GM19351 (cell line): ENCODE results near the gene TBC1D9.
A peak's percentile ranks its signal among the peaks of the same experiment; 100 is the strongest.

Experiments used
- ATAC-seq: cut with Tn5 transposase; IDR thresholded peaks from one replicate; pipeline ENCODE4 v1.9.1; 2021; ENCODE audit warnings: mild to moderate bottlenecking, moderate library complexity; ENCODE audit not compliant: unreplicated experiment

The TBC1D9 gene

DNA sequence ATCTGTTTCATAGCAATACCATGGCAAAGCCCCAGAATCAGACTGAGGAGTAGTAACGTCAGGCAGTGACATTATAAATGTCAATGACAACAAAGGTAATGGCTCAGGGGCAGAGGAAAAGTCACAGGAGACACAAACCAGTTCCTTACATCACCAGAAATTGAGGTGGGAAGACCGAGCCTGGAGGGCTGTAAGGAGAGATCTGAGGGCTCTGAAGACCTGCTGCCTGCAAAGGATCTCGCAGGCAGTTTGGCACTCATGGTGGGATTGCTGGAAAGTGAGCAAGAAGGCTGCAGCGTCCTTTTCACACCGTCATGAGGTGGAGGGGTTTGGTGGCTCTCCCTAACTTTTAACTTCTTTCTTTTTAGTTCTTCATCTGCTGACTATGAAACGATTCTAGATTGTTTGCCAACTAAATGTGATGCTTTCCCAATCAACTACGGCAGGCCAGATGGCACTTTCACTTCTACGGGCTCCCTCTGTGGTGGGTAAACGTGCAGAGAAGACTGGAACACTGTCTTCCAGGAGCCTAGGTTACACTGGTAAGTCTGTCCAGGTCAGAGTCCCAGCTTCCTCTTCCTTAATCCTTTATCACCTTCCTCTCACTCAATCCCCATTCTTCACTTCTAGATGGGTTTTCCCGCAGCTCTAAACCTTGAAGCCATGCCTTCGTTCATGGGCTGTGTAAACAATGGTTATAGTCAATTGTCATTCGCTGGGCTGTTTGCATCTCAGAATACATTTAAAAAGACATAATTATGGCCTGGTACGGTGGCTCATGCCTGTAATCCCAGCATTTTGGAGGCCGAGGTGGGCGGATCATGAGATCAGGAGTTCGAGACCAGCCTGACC lies 58.2 kb downstream of the TBC1D9 start:
- no peak for ATAC-seq

DNA sequence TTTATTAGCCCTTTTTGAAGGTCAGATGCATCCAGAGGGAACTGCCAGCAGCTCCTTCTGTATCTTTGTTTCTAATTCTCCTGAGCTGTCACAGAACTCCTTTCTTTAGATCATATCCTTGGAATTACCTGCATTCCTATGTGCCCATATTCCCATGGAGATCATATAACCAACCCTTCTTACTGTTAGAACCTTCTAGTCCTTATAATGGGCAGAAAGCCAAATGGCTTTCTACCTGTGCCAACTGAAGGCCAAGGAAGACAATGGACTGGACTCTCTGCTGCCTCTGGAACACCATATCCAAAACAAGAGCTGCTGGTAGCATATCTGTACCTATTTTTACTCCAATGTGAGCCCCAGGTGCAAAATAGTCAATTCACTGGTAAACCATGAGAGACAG lies 60.7 kb downstream of the TBC1D9 start:
- no peak for ATAC-seq

DNA sequence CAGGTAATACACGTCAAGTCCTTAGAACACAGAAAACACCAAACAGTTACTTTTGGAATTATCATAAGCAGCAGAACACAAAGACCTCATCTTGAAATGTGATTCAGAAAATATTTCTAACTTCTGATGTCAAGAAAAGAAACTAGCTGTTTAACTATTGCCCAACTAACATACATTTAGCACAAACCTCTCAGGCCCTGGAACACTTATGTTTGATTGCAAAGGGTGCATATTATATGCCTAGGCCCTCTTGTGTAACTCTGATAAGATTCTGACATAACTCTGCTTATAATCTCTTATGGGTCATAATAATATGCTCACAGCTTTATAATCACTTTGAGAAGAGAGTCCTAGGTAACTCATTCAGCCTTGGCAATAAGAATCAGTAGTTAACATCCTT lies 62.6 kb downstream of the TBC1D9 start:
- no peak for ATAC-seq

DNA sequence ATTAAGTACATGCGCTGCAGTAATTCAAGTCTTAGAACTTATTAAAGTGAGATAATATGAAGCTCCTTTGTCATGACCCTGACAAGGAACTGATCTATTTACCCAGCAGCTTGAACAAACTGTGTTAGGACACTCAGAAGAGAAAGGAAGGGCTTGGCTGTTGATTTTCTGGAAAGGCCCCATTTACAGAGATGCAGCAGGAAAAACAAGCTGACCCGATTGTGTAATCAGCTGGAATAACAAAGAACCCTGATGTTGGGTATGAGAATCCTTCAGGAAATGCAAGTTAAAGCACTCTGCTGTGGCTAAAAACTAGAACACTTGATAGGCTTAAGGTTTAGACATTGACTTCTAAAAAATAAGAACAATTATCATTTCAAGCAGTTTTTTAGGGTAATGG lies 64.8 kb downstream of the TBC1D9 start:
- no peak for ATAC-seq

DNA sequence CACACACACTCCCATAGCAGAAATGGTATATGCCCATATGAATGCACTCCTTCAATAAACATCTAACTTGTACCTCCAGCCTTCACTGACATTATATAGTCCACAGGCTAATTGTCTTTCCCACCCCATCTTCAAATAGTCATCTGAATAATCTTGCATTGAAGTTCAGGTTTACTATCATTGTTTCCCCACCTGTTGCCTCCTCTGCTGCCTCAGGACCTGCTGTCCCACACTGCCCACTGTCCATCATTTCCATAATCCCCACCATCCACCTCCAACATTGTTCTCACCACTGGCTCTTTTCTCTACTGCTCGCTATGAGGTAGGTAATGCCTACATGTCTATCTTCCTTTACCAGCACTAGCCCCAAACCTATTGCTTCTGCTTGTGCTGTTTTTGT lies 66.1 kb downstream of the TBC1D9 start:
- no peak for ATAC-seq

DNA sequence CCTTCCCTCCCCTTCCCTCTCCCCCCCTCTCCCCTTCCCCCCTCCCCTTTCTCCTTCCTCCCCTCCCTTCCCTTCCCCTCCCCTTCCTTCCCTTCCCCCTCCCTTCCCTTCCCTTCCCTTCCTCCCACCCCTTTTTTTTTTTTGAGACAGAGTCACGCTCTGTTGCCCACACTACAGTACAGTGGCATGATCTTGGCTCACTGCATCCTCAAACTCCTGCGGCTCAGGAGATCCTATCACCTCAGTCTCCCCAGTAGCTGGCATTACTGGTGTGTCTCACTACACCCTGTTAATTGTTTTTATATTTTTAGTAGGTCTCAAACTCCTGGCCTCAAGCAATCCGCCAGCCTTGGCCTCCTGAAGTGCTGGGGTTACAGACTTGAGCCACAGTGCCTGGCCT lies 66.6 kb downstream of the TBC1D9 start:
- no peak for ATAC-seq

DNA sequence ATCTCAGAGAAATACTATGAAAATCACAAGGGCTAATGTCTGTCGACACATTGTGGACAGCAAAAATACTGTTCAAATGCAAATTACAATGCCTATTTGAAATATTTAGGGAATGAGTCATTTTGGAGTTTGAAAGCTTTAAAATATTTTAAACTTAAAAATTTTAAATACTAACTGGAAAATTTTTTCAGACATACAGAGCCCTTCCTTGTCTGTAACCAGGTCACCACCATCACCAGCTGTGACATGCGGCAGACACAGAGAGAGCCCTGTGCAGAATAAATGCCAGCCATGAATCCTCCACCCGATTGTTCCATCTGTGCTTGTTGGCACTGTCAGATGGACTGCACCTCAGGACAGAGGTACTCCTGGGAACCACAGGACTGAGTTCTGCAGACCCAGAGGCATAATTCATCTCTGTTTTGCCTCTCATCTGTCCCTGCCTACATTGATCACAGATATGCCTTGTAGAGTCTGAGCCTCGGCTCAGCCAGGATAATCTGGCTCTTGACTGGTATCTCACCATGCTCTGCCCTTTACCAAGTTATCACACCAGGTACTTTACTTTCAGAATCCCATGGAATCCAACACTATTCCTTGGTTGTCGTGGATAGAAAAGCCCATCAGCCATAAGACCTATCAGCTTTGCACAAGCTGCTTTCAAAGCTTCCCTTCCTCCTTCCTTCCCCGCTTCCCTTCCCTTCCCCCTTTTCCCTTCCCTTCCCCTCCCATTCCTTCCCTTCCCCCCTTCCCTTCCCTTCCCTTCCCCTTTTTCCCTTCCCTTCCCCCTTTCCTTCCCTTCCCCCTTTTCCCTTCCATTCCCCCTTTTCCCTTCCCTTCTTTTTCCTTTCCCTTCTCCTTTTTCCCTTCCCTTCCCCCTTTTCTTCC lies 67.2 kb downstream of the TBC1D9 start:
- no peak for ATAC-seq

DNA sequence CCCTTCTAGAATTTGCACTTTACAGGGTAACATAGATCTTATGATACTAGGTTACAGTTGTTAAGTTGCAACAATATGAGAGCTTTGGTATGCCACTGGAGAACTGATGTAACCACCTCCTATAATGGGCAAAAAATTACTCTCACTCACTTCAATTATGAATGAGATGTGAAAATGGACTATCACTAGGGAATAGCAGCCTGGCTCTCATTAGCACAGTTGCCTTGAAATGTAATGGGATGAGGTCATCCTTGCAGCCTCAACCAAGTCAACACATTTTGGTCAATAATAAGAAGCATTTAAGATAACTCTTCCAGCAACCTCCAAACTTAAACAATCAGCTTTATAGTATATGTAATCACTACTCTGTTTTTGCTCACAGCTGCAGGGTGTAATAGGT lies 69.4 kb downstream of the TBC1D9 start:
- no peak for ATAC-seq

DNA sequence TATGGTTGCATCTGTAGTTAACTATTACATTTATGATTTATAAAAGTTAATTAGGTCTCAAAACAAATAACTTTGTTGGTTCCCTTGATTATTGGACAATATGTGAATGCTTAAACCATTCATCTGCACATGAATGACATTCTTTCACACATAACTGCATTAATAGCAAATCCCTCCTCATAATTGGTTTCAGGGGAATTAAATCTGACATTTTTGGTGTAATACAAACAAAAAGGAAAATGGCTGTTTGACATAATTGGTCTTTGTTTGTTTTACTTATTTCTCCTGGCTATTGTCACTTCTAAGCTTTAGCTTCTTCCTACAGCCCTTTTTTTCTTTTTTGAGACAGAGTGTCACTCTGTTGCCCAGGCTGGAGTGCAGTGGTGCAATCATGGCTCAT lies 71.9 kb downstream of the TBC1D9 start:
- ATAC-seq: no peak

DNA sequence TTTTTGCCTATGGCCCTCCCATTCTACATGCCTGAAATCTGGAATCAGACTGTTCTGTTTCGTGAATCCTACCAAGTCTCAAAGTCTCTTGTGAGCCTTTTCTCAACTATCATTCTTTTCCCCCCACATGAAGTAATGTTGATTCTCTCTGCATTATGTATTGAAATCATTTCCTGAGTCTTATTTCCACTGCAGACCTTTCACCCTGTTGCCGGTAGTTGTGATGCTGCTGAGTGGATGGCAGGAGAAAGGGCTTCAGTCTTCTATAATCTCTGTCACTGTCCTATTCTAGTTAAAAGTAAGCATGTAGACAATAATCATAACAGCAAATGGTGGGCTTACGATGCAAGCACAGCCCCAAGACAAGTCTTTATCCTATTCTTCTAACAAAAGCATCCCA lies 75.0 kb downstream of the TBC1D9 start:
- no peak for ATAC-seq

DNA sequence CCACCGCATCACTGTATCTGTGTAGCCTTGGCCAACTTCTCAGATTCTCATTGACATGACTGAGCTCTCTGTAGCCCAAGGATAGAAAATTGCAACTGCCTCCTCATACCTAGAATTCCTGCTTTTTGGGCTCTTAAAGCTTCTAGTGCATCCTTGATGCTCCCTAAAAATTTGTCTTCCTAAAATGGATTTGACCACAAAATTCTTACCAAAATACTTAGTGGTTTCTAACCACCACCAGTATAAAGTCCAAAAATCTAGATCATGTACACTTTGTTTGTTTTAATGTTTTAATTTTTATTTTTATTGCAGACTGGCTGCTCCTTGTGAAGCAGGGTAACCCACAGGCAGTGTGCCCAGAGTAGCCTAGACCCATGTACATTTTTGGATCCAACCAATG lies 75.5 kb downstream of the TBC1D9 start:
- no peak for ATAC-seq

DNA sequence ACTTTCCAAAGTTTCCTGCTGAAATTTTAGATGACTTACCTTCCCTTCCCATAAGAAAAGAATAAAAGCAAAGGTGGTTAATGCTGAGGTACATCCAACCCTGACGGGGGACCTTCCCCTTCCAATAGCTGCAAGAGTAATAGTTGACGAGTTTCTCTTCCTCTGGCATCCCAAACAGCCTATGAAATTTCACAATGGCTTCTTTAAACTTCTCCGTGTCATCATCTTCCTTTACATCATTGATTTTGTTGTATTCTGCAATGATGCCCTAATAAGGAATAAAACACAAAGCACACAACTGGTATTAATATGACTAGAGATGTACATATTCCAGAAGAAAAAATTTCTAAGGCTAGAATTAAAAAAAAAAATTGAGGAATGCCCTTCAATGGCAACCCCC lies 76.6 kb downstream of the TBC1D9 start:
- no peak for ATAC-seq

DNA sequence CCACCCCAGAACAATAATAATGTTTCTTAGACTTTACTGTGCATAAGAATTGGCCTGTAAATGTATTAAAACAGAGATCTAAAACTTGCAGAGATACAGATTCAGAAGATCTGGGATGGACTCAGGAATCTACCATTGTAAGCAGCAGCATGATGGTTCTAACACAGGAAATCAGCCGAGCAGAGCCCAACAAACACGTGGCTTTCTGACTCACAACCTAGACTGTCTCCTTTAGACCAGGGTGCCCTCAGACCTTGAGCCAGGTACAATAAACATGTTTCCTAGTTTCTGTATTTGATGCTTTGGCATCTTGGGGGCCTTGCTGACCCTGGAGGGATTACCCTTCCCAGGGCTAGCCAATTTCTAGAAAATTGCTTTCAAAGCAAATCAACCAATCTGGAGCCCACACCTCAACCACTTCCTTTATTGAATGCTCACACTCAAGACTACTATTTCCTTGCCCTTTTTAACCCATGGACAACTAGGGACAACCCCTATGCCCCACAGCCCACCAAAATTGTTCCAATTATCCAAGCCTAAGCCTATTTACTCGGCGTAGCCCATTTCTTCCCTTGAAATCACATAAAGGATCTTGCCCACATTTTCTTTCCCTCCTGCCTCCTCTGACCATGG lies 80.5 kb downstream of the TBC1D9 start:
- no peak for ATAC-seq

DNA sequence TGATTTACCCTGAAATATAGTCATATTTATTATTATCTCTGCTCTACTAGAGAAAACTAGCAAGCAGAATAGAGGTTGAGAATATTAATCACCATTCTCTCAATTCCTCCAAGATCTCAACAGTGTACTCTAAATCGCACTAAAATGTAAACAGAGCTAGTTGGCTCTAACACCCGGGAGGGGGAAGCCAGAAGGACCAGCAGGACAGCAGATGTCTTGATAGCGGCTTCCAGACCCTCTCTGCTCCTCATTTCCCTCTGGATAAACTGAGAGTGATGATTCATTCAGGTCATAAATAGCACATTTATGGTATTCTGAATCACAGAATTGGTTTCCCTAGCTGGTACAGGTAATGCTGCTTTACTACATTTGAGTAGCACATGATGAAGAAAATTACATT lies 82.5 kb downstream of the TBC1D9 start:
- ATAC-seq: no peak

DNA sequence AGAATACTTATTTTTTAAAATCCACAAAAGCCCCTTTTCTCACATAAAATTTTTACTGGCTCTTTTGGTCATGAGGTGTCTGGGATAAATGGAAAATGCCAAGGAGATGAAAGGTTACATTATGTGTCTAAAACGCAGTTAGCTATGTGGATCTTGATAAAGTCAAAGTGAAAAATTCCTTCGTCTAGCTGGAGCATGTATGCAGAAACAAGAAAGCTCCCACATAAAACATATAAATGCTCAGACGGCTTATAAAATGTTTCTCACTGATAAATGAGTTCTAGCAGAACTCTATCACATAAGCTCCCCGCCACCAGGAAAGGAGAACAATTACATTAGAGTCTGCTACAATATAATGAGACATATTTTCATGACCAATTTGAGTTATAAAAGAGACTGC lies 83.8 kb downstream of the TBC1D9 start:
- ATAC-seq: no peak

DNA sequence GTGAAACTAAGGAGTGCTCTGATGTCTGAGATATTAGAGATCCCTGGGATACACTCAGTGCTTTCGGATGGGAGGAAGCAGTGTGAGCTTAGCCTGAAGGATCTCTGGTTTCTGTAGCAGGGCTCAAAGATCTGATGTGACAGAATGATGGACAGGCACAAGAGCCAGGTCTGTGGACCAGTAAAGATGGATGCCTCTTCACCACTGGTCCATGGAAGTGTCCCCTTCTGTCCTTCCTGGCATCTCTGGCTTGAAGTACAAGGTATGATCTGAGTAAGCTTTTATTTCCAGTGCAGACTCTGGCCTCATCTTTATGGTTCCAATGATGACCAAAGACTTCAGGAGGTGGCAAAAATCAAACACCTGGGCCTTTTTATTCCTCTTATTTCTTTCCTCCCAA lies 88.1 kb downstream of the TBC1D9 start:
- no peak for ATAC-seq

DNA sequence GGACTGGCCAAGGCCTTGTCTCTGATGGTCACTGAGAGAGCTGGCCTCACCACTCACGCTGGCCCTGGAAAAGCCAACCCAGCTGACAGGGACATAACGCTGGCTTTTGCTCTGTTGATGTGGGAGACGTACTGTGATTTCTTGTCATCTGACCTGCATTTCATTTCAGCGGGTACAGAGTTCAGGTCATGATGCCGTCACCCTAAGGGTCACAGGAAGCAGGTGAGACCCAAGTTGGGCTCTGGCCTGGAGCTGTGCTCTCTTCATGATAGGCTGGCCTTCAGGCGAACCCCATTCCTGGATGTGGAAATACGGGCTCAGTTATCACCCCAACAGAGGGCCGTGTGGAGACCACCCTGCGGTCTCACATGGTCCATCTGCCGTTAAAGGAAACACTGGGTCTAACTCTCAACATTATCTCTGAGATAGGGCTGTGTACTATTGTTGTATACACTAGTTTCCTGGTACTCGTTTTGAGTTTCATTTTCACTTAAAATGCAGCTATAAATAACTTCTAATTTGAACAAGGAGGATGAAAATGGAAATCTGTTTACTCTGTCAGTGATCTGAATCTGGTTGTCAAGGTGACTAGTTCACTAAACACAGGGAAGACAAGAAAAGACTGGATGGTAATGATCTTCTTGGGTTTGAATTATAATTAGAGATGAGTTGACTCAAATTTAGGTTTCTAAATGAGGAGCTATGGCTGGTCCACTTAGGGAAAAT lies 89.1 kb downstream of the TBC1D9 start:
- ATAC-seq: peak; percentile 66

DNA sequence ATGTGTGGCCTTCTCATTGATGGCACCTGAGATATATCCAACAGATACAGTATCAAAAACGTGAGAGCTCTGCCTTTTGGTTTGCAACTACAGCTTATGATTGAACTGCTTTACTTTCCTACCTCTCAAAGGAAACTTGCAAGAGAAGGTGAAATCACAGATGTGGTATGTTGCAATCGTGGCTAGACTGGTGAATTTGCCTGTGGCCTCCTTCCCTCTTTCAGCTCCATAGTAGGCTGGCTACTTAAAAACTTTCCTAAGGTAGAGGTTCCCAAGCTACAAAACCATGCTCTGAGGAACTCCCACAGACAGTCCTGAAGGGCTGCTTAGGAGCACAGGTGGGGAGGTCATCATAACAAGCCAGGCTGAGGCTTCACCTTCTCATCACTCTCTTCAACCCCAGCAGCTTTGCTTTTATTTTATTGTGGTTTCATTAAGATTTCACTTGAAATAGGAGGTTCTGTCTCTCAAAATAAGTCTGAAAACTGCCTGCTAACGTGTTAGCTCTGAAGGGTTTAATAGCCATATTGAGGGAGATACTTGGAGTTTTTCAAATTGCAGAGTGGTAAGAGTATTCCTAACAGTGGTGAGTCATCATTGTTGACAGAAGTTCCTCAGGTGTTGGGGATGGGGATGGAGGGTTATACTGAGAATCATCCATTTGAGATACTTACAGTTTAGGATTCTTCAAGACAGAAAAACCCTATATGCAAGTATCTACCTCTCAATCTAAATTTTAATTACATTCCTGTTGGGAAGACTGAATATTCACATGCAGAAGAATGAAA lies 93.9 kb downstream of the TBC1D9 start:
- ATAC-seq: no peak

DNA sequence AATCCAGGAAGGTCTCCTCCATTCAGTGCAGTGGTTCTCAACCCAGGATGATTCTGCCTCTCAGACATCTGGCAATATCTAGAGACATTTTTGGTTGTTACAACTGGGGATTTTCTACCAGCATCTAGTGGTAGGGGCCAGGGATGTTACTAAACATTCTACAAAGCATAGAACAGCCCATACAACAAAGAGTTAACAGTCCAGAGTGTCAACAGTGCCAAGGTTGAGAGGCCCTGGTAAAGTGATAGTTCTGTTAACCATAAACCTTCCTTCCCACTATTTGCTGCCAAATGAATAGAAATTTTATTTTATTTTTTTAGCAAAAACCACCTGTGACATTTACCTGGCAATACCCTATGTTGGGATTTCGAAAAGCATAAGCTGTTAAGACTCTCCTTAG lies 94.6 kb downstream of the TBC1D9 start:
- ATAC-seq: no peak
